ENCODE measurements around the gene BPIFB4.

Gene BPIFB4

DNA sequence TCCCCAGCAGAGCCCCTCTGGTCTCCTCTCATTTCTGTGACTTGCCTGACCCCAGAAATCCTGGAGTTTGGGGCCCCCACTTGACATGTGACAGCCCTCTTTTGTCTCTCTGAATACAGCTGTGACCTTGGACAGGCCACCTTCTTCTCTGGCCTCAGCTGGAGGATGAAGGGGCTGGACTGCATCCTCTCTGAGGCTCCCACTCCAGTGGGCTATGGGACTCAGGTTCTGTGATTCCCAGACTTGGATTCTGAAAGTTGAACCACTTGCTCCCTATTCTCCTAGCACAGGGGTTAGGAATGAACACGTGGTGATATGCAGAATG is 16.7 kb upstream of the BPIFB4 start:
- H3K9me3 ChIP-seq (ENCODE audit: insufficient read depth, low read depth, low read length) = no peaks in the 10 kb centered on the region
- H3K36me3 ChIP-seq (ENCODE audit: insufficient read depth, low read depth, low read length) = no peaks in the 10 kb centered on the region
- H3K9ac ChIP-seq (ENCODE audit: low read depth, low read length) = no peak overlapping the region

DNA sequence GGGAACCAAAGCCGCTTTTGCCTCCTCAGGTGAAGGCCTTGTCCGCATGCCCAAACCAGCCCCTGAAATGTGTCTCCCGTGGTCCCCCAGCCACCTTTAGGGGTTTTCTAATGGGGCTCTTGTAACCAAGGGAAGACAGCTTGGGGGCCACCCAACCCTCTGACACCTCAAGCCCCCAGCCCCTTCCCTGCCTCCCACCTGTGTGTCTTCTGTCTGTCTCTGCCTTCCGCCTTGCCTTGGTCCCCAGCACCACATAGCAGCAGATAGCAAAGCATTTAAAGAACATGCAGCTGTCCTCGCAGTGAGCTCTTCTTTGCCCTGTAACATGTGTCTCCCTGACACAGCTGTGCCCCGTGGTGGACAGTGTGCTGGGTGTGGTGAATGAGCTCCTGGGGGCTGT is 16.2 kb upstream of the BPIFB4 start:
- no peaks in the 10 kb centered on the region for H3K27me3 ChIP-seq (ENCODE audit: insufficient read depth, low read length)
- no peaks in the 10 kb centered on the region for H3K36me3 ChIP-seq (ENCODE audit: insufficient read depth, low read depth, low read length)
- no peaks in the 10 kb centered on the region for H3K9me3 ChIP-seq (ENCODE audit: insufficient read depth, low read depth, low read length)
- H3K9ac ChIP-seq (ENCODE audit: low read depth, low read length) = no peak overlapping the region
- H3K27ac ChIP-seq (ENCODE audit: low read length) = no peak overlapping the region
- no peaks in the 10 kb centered on the region for H3K4me1 ChIP-seq (ENCODE audit: insufficient read depth, low read length)
- no peak overlapping the region for H3K4me3 ChIP-seq (ENCODE audit: low read length)

More for the DNA sequence above, 16.7 kb upstream of the BPIFB4 start:
- no peaks in the 10 kb centered on the region for H3K4me1 ChIP-seq (ENCODE audit: insufficient read depth, low read length)
- no peak overlapping the region for H3K4me3 ChIP-seq (ENCODE audit: low read length)
- H3K27ac ChIP-seq (ENCODE audit: low read length) = no peak overlapping the region
- no peaks in the 10 kb centered on the region for H3K27me3 ChIP-seq (ENCODE audit: insufficient read depth, low read length)

DNA sequence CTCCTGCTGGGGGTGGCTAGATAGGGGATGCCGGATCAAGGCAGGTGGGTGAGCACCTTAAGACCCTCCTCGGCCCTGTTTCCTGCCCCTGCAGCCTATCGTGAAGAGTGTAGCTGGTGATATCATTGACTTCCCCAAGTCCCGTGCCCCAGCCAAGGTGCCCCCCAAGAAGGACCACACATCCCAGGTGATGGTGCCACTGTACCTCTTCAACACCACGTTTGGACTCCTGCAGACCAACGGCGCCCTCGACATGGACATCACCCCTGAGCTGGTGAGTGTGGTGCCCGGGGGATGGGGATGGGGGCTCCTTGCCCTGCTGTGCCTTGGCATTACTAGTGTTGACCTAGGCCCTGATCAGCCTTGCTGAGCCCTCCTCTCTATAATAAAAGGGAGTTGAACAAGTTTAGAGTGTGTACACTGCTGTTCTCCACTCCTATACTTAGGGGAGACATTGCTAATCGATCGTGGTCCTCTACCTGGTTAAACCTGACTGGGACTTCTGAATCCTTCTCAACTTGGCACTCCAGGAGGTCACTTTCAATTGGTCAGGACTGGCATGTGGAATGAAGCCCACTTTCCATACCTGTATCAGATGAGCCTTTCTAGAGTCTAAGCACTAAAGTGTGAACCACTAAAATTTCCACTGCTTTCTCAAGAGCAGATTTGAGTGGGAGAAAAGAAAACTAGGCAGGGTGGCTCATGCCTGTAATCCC is 14.7 kb upstream of the BPIFB4 start:
- no peak overlapping the region for H3K4me3 ChIP-seq (ENCODE audit: low read length)
- no peaks in the 10 kb centered on the region for H3K4me1 ChIP-seq (ENCODE audit: insufficient read depth, low read length)
- no peaks in the 10 kb centered on the region for H3K36me3 ChIP-seq (ENCODE audit: insufficient read depth, low read depth, low read length)
- H3K27me3 ChIP-seq (ENCODE audit: insufficient read depth, low read length) = no peaks in the 10 kb centered on the region
- no peaks in the 10 kb centered on the region for H3K9me3 ChIP-seq (ENCODE audit: insufficient read depth, low read depth, low read length)
- H3K27ac ChIP-seq (ENCODE audit: low read length) = no peak overlapping the region
- no peak overlapping the region for H3K9ac ChIP-seq (ENCODE audit: low read depth, low read length)

DNA sequence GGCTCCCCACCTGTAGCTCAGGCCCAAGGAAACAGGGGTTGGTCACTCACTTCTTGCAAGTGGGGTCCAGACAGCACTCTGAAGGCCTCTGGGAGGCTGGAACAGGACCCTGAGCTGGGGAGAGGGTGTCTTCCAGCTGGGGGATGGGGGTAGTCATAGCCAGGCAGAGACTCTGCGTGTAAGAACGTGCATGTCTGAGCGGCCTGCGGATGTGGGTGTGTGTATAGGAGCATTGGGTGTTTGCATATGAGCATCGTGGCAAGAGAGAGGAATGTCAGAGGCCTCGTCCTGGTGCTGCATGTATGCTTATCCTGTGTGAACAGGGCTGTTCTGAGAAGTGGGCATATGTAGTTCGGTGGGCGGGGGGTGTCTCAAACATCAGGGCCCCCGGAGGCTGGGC is 13.7 kb upstream of the BPIFB4 start:
- H3K9me3 ChIP-seq (ENCODE audit: insufficient read depth, low read depth, low read length) = no peaks in the 10 kb centered on the region
- no peak overlapping the region for H3K27ac ChIP-seq (ENCODE audit: low read length)
- H3K4me3 ChIP-seq (ENCODE audit: low read length) = no peak overlapping the region
- H3K27me3 ChIP-seq (ENCODE audit: insufficient read depth, low read length) = no peaks in the 10 kb centered on the region
- H3K4me1 ChIP-seq (ENCODE audit: insufficient read depth, low read length) = no peaks in the 10 kb centered on the region
- H3K36me3 ChIP-seq (ENCODE audit: insufficient read depth, low read depth, low read length) = no peaks in the 10 kb centered on the region
- no peak overlapping the region for H3K9ac ChIP-seq (ENCODE audit: low read depth, low read length)

DNA sequence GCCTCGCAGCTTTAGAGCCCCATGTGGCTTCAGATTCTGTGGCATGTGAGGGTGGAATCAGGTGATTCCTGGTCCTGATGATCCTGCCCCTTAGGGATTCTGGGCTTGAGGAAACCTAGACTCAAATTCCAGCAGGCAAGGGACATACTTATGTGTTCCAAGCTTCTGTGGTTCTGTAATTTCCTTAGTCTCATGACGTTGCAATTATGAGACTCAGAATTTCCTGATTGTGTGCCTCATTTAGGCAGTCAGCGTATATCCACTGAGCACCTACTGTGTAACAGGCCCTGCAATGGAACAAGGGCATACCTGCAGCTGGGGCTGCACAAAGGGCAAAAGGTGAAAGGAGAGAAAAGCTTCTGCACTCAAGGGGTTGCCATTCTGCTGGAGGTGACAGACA is 11.6 kb upstream of the BPIFB4 start:
- Histone ChIP-seq H3K4me1 (ENCODE audit: insufficient read depth, low read length) (no peaks in the 10 kb centered on the region), H3K27ac (ENCODE audit: low read length) (no peak overlapping the region), H3K36me3 (ENCODE audit: insufficient read depth, low read depth, low read length) (no peaks in the 10 kb centered on the region), H3K4me3 (ENCODE audit: low read length) (no peak overlapping the region), H3K9ac (ENCODE audit: low read depth, low read length) (no peak overlapping the region), H3K9me3 (ENCODE audit: insufficient read depth, low read depth, low read length) (no peaks in the 10 kb centered on the region), H3K27me3 (ENCODE audit: insufficient read depth, low read length) (no peaks in the 10 kb centered on the region)

DNA sequence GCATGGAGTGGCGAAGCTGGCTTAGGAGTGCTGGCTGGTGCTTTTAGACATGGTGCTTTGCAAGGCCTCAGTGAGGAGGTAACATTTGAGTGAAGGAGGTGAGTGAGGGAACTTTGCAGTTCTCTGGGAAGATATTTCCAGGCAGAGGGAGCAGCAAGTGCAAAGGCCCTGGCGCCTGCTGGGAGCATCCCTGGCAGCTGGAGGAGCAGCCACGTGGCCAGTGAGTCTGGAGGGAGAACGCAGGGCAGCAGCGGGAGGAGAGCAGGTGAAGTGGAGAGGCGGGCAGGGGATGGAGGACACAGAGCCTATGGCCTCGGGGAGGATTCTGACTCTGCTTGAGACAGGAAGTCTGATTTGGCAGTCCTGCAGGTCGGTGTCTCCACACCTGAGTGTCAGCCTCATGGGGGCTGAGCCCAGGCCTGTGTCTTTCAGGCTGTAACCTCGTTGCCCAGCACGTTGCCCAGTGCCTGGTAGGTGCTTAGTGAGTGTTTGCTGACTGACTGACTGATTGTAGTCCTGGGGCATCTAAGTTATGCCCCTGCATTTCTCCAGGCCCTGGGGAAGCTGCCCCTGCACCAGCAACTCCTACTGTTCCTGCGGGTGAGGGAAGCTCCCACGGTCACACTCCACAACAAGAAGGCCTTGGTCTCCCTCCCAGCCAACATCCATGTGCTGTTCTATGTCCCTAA is 11.0 kb upstream of the BPIFB4 start:
- Histone ChIP-seq H3K4me3 (ENCODE audit: low read length) (no peak overlapping the region), H3K27me3 (ENCODE audit: insufficient read depth, low read length) (no peaks in the 10 kb centered on the region), H3K9ac (ENCODE audit: low read depth, low read length) (no peak overlapping the region), H3K27ac (ENCODE audit: low read length) (no peak overlapping the region), H3K36me3 (ENCODE audit: insufficient read depth, low read depth, low read length) (no peaks in the 10 kb centered on the region), H3K4me1 (ENCODE audit: insufficient read depth, low read length) (no peaks in the 10 kb centered on the region), H3K9me3 (ENCODE audit: insufficient read depth, low read depth, low read length) (no peaks in the 10 kb centered on the region)

DNA sequence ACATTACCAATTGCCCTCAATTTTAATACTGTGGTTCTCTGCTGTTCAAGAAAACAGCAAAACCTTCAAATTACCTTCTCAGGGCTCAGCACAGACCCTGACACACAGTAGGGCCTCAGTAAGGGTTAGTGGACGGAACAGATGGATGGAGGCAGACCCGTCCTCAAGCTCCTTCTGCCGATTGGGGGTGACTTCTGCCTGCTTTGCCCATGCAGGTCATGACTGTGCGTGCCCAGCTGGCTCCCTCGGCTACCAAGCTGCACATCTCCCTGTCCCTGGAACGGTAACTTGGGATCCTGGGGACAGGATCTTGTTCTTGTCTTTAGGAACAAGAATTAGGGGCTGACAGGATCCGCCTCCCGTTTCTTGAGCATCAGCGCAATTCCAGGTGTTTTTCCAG is 9.8 kb upstream of the BPIFB4 start:
- Histone ChIP-seq H3K4me3 (ENCODE audit: low read length) (no peak overlapping the region), H3K9ac (ENCODE audit: low read depth, low read length) (no peak overlapping the region), H3K4me1 (ENCODE audit: insufficient read depth, low read length) (no peaks in the 10 kb centered on the region), H3K9me3 (ENCODE audit: insufficient read depth, low read depth, low read length) (no peaks in the 10 kb centered on the region), H3K27me3 (ENCODE audit: insufficient read depth, low read length) (no peaks in the 10 kb centered on the region), H3K36me3 (ENCODE audit: insufficient read depth, low read depth, low read length) (no peaks in the 10 kb centered on the region), H3K27ac (ENCODE audit: low read length) (no peak overlapping the region)

DNA sequence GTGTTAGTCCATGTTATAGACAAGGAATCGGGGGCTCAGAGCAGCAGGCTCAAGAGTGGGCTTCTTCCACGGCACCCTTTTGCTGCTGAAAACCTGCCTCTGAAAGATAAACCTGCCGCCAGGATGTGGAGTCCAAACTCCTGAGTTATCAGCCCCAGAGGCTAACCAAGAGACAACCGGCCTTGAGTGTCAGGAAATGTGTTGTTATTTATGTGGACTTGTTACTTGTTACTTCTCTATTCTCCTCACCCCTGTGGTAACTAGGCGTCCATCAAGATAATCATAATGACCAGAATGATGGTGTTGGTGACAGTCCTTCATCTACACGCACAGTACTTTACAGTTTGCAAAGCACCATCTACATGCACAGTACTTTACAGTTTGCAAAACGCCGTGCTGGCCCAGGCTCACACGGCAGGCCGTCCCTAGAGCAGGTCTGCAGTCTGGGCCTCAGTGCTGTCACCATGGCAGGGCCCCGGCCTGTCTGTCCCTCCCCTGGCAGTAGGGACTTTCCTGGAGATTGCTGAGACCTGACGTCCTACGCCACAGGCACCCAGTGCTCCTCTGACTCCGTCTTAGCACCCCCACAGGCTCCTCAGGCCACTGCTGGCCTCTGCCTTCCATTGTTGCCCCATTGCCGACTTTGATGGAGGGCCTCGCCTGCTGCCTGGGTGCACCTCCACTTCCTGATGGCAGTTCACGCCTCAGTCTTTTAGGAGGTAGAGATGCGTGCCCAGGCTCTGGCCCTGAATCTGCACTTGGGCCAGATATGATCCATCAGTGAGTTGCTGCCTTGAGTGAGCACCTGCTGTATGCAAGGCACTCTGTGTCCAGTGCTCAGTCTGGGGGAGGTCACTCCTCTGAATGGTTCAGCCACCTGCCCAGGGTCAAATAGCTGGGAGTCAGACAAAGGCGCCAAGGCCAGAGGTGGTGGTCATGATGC is 9.1 kb upstream of the BPIFB4 start:
- H3K9me3 ChIP-seq (ENCODE audit: insufficient read depth, low read depth, low read length) = no peaks in the 10 kb centered on the region
- H3K4me1 ChIP-seq (ENCODE audit: insufficient read depth, low read length) = no peaks in the 10 kb centered on the region
- no peak overlapping the region for H3K27ac ChIP-seq (ENCODE audit: low read length)
- H3K27me3 ChIP-seq (ENCODE audit: insufficient read depth, low read length) = no peaks in the 10 kb centered on the region
- no peak overlapping the region for H3K4me3 ChIP-seq (ENCODE audit: low read length)
- H3K36me3 ChIP-seq (ENCODE audit: insufficient read depth, low read depth, low read length) = no peaks in the 10 kb centered on the region
- H3K9ac ChIP-seq (ENCODE audit: low read depth, low read length) = no peak overlapping the region

DNA sequence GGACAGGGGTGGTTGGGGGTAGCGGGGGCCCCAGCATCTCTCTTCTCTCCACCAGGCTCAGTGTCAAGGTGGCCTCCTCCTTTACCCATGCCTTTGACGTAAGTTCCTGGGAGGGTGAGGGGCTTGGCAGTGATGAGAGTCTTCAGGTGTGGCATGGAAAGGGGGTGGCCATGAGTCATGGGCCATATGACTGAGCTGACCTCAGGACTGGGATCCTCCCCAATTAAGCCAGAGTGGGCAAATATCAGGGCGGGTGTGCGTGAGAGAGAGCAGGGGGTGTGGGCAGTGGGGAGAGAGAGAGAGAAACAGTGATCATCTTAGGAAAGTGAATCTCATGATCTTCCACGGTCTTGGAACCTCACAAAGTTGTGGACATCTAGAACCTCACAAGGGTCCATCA is 8.2 kb upstream of the BPIFB4 start:
- no peak overlapping the region for H3K27ac ChIP-seq (ENCODE audit: low read length)
- H3K36me3 ChIP-seq (ENCODE audit: insufficient read depth, low read depth, low read length) = no peaks in the 10 kb centered on the region
- H3K9me3 ChIP-seq (ENCODE audit: insufficient read depth, low read depth, low read length) = no peaks in the 10 kb centered on the region
- no peaks in the 10 kb centered on the region for H3K27me3 ChIP-seq (ENCODE audit: insufficient read depth, low read length)
- H3K4me1 ChIP-seq (ENCODE audit: insufficient read depth, low read length) = no peaks in the 10 kb centered on the region
- H3K9ac ChIP-seq (ENCODE audit: low read depth, low read length) = no peak overlapping the region
- no peak overlapping the region for H3K4me3 ChIP-seq (ENCODE audit: low read length)

DNA sequence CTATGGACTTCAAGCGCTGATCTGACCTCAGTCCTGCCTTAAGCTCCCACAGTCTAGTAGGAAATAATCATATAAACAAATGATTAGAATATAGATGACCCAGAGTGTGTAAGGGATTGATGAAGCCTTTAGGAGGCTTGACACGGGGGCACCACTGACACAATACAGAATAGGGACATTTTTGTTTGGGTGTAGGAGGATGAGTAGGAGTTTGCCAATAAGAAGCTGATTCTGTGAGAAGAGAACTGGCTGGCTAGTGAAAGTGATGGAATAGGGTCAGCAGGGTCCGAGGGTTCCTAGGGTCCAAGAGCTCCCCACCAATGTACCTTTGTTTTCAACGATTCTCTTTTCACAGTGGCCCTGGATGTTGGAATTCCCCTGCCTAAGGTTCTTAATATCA is 7.1 kb upstream of the BPIFB4 start:
- Histone ChIP-seq H3K9me3 (ENCODE audit: insufficient read depth, low read depth, low read length) (no peaks in the 10 kb centered on the region), H3K4me1 (ENCODE audit: insufficient read depth, low read length) (no peaks in the 10 kb centered on the region), H3K4me3 (ENCODE audit: low read length) (no peak overlapping the region), H3K9ac (ENCODE audit: low read depth, low read length) (no peak overlapping the region), H3K27ac (ENCODE audit: low read length) (no peak overlapping the region), H3K27me3 (ENCODE audit: insufficient read depth, low read length) (no peaks in the 10 kb centered on the region), H3K36me3 (ENCODE audit: insufficient read depth, low read depth, low read length) (no peaks in the 10 kb centered on the region)

DNA sequence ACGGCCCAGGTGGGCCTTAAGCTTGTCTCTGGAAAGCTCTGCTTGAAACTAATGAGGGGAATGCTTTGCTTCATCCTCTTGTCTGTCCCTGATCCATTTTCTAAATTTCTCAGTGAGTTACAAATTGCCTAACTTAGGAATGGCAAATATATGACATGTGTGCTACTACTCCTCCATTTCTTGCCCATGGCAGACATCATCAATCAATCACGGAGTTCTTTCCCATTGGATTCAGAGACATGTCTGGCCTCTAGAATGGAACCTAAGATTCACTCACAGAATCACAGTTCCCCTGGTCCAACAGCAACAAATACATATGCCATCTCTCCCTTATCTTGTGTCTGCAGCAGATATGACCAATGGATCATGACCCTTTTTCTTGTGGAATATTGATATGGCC is 6.6 kb upstream of the BPIFB4 start:
- no peaks in the 10 kb centered on the region for H3K36me3 ChIP-seq (ENCODE audit: insufficient read depth, low read depth, low read length)
- H3K4me3 ChIP-seq (ENCODE audit: low read length) = no peak overlapping the region
- no peaks in the 10 kb centered on the region for H3K4me1 ChIP-seq (ENCODE audit: insufficient read depth, low read length)
- no peaks in the 10 kb centered on the region for H3K9me3 ChIP-seq (ENCODE audit: insufficient read depth, low read depth, low read length)
- no peaks in the 10 kb centered on the region for H3K27me3 ChIP-seq (ENCODE audit: insufficient read depth, low read length)
- H3K27ac ChIP-seq (ENCODE audit: low read length) = no peak overlapping the region
- H3K9ac ChIP-seq (ENCODE audit: low read depth, low read length) = no peak overlapping the region

DNA sequence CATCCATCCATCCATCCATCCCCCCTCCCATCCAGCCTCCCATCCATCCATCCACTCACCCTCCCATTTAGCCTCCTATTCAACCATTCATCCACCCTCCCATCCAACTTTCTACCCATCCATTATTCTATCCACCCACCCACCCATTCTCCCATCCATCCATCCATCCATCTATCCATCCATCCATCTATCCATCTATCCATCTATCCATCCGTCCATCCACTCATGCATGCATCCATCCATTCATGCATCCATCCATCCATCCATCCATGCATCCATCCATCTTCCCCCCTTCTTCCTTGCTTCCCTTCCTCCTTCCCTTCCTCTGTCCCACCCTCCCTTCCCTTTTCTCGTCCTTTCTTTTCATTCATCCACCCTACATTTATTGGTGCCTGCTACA is 4.8 kb upstream of the BPIFB4 start:
- Histone ChIP-seq H3K9ac (ENCODE audit: low read depth, low read length) (no peak overlapping the region), H3K36me3 (ENCODE audit: insufficient read depth, low read depth, low read length) (no peaks in the 10 kb centered on the region), H3K4me1 (ENCODE audit: insufficient read depth, low read length) (no peaks in the 10 kb centered on the region), H3K4me3 (ENCODE audit: low read length) (no peak overlapping the region), H3K27me3 (ENCODE audit: insufficient read depth, low read length) (no peaks in the 10 kb centered on the region), H3K9me3 (ENCODE audit: insufficient read depth, low read depth, low read length) (no peaks in the 10 kb centered on the region), H3K27ac (ENCODE audit: low read length) (no peak overlapping the region)

Data from iPS-20b (cell line).